H1 (cell line): ENCODE measurements around the gene DPYD. TPM values are rescaled to one million over a fixed set of nuclear protein-coding genes. Genes with fewer than 3 reads are reported as not detected.

Source experiments
- CBX5 ChIP-seq: fragments of 300-800, 300-1000 bp; sonication (generic); IDR thresholded peaks from 2 replicates; pipeline ENCODE4 v1.7.1; 2016; ENCODE audit warnings: antibody characterized with exemption, low read length, low read depth
- CTBP2 ChIP-seq: IDR thresholded peaks from 2 replicates; pipeline ENCODE4 v1.7.0; 2011; ENCODE audit warnings: borderline replicate concordance, mild to moderate bottlenecking, moderate library complexity, mixed read lengths, low read length; ENCODE audit not compliant: insufficient read depth, insufficient read length
- JUN ChIP-seq: IDR thresholded peaks from 2 replicates; pipeline ENCODE4 v1.6.1; 2011; ENCODE audit warnings: low read depth, mild to moderate bottlenecking, improper control_type of control experiment, low read length
- PHF8 ChIP-seq: fragments of 200-600 bp; sonication (generic); conservative IDR thresholded peaks from 2 replicates; pipeline ENCODE4 v1.7.1; 2012; ENCODE audit warnings: low read depth, mild to moderate bottlenecking, inconsistent platforms, low read length, moderate library complexity
- RBBP5 ChIP-seq: IDR thresholded peaks from 2 replicates; pipeline ENCODE4 v1.7.1; 2012; ENCODE audit warnings: low read depth, mild to moderate bottlenecking, inconsistent platforms, low read length, moderate library complexity, borderline replicate concordance
- SRF ChIP-seq: IDR thresholded peaks from 2 replicates; pipeline ENCODE4 v1.6.1; 2011; ENCODE audit warnings: mild to moderate bottlenecking, low read depth, low read length, moderate library complexity
- SUZ12 ChIP-seq: fragments of 200-600 bp; sonication (generic); IDR thresholded peaks from 2 replicates; pipeline ENCODE4 v1.6.1; 2012; ENCODE audit warnings: mild to moderate bottlenecking, inconsistent platforms, low read length, moderate library complexity, mixed read lengths
- polyA plus RNA-seq, 7 experiments: library from polyadenylated mRNA; depleted of rRNA in 3 of 7; stranded (reverse) in 5 of 7; unstranded in 2 of 7; fragments of >200 nt in 5 of 7; fragments of 200-250 nt in 2 of 7; gene quantifications; 1 replicate in 5 of 7; 2 replicates in 1 of 7; 4 replicates in 1 of 7; pipeline versions ENCODE4 v1.2.1 to v1.2.3, GENCODE V29; 2011 to 2013; ENCODE audit warnings: missing spikeins in 2 of 7, mixed read lengths in 2 of 7
- total RNA-seq: library from RNA; stranded (reverse); fragmentation: NEBNext Ultra II Directional; extraction: Animal tissue kit (Norgen Biotek cat#: 25700); gene quantifications from 2 replicates; pipeline ENCODE4 v1.2.1, GENCODE V29; 2021
- TF ChIP-seq, protein P1 (sequence below): IDR thresholded peaks from 2 replicates; pipeline ENCODE4 v1.6.1; 2012; ENCODE audit warnings: inconsistent platforms
- TF ChIP-seq, protein P2 (sequence below): IDR thresholded peaks from 2 replicates; pipeline ENCODE4 v1.6.1; 2012; ENCODE audit warnings: inconsistent platforms

DPYD gene
- total and polyA plus RNA-seq, 2 of the 8 experiments (the other 6 are each of a cell fraction or from before 2014, with no cell fraction given): 0.29 to 0.73 TPM

DNA sequence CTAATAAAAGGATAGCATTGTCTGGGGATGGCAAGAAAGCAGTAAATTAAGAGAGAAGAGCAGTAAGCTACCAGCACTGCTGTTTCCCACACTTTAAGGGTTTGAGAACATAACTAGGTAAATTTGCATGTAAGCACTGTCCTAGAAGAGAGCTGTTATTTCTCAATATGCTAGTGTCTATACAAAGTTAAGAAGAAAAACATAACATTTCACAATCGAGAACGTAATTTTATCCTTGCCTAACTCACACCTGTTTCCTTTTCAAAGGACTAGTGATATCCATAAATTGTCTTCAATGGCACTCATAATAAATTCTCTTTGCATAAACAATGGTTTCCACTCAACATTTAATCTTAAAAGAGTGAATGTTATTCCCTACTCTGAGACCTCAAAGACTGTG lies 623.2 kb downstream of the DPYD start (continued):
- TF ChIP-seq PHF8 (no peak), JUN (no peak), CBX5 (no peak), SRF (no peak), SUZ12 (no peak), CTBP2 (no peak), RBBP5 (no peak)
- TF ChIP-seq, protein P1, sequence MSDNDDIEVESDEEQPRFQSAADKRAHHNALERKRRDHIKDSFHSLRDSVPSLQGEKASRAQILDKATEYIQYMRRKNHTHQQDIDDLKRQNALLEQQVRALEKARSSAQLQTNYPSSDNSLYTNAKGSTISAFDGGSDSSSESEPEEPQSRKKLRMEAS: no peak
- TF ChIP-seq, protein P2, sequence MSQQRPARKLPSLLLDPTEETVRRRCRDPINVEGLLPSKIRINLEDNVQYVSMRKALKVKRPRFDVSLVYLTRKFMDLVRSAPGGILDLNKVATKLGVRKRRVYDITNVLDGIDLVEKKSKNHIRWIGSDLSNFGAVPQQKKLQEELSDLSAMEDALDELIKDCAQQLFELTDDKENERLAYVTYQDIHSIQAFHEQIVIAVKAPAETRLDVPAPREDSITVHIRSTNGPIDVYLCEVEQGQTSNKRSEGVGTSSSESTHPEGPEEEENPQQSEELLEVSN: no peak
